CD4-positive, alpha-beta T cell treated with Interleukin-17A for 1 hour (primary cell): ENCODE data around the gene DDA1.

Experiments
- DNase-seq: peaks from one replicate; pipeline ENCODE4 v3.0.0-alpha.2; 2020

Gene DDA1

GRCh38 chr19:17330262-17331044, 21.1 kb downstream of the DDA1 start:
- DNase-seq = no peak

DNA sequence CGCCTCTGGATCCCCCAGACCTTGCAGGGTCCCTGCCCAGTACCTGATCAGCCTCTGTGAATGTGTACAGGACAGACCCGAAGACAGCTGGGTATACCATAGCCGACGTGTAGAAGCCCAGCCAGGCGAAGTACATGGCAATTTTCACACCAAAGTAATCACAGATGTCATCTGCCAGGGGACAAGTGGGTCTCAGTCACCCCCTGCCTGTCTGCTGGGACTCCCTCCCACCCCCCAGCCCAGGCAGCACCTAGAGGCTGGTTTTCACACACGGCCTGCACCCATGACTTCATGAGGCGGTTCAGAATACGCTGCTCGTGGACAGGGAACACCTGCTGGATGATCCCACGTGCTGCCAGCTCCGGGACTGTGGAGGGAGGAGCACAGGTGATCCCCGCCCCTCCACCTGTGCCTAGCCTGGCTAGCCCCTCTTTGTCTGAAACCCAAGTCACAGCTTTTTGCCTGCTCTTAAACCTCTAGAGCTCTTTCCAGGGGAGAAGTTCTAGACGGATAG, 21.7 kb downstream of the DDA1 start:
- no peak for DNase-seq

DNA sequence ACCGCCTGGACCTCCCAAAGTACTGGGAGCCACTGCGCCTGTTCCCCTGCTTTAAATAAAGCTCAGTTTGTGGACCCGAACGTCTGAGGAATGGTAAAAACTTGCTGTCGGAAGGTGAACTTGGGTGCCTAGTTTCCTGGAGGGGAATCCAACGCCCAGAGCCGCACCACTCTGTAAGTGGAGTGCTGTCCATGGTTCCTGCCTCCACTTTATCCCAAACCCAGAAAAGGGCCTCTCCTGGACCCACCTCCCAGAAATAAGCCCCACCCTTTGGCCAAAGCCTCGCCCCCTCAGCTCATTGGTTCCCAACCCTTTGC, 23.0 kb downstream of the DDA1 start:
- no peak for DNase-seq

DNA sequence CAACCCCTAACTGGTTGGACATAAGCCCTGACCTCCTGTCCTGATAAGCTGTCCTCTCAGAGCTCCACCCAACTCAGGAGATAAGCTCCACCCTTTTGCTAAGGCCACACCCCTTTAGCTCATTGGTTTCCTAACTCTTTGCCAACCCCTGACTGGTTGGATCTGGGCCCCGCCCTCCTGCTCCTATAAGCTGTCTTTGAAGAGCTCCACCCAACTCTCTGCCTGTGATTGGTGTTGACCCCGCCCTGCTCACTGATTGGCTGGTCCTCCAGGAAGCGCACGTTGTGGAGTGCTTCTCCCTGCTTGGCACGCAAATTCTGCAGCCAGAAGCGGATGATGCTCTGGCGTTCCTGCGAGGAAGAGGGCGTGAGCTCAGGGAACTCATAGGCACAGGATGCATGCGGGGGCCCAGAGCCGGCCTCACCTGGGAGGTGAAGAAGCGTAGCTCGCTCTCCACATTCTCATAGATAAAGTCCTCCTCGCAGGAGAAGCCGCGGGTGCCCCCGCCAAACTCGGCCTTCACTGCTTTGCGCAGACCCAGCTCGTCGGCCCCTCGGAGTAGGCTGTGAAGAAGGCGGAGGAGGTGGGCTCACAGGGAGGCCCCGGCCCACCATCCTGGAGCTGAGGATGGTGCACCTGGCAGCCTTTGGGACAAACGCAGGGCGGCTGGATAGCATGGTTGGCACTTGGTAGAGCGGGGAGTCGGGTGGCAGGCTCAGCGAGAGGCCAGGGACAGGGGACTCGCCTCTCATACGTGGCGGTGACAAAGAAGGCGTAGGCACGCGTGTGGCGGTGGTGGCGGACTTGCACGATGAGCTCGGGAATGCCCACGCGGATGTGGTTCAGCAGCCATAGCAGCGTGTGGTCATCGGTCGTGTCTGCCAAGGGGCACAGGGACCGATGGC, 23.6 kb downstream of the DDA1 start:
- DNase-seq = peak; percentile 55

GRCh38 chr19:17333611-17334413, 24.4 kb downstream of the DDA1 start:
- DNase-seq = peak; percentile 77

DNA sequence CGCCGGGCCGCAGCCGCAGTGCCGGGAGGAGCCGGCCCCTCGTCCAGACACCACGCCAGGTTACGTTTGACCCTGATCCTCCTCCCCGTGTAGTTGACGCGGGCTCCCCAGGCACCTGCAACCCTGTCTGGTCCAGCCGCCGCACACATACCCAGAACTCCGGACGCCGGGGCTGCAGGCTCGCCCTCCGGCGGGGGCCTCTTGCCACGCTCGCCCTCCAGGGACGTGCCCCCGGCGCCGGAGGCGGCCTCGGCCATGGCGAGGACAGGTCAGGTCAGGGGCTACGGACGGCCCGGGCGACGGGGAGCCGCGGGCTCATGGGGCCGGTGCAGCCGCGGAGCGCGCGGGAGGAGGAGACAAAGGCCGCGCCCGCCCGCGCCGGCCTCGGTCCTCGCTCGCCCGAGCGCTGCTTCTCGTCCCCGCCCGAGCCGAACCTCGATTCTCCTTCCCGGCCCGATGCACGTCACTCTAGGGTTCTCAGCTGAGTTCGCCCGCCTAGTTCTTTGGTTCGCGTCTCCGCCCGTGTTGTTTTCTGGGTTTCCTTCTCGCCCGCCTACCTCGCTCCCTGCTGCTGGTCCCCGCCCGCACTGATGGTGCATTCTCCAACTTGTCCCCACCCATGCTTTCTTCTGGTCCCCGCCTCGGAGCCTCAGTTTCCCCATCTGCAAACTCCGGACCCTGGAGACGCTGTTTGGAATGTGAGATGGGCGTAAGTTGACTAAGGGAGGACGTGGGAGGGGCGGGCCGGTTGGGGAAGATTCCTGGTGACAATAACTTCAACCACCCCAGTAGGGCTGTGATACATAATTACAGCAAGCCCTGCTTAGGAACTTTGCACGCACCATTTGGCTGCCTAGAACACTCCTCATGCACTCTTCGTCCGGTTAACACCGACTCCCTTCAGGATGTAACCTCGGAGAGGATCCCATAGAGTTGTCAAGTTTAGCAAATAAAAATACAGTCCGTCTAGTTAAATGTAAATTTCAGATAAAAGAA, 25.3 kb downstream of the DDA1 start, which contains the start of gene ANO8:
ANO8 (minus strand) TSS at position 442 of the 996 bp plus-strand sequence; CDS start at position 257, 185 bp downstream.
- peak; percentile 99 for DNase-seq

- DNase-seq = no peak
Observed at GRCh38 chr19:17335575-17335974, 26.2 kb downstream of the DDA1 start.

DNA sequence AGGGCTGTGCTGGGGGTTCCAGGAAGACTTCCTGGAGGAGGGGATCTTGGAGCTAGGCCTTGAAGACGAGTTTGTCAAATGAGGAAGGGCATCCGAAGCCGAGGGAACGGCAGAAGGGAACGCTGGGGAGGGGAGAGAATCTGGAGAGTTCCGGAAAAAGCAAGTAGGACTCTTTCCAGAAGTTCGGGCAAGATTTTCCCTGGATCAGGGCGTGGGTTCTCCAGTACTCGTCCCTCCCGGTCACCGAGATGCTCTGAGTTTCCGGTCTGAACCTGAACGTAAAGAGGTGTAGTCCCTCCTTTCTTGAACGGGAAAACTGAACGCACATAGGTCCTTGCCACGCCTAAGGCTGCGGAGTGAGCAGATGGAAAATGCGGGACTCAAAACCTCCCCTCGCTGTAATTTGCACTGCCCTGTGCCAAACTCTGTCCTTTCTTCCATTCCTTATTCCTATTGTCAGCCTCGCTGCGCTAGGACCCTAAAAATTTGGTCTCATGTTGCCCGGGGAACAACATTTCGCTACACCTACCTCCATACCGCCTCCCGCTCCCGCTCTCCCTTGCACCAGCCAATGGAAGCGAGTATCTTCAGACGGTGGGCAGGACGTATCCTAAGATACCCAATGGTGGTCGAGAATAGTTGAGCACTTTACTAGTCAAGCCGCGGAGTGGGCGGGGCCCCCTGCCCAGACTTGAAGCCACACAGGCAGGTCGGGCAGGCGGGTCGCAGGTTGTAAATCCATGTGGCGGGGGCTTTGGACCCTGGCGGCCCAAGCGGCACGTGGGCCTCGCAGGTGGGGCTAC, 27.7 kb downstream of the DDA1 start, which contains the start of gene GTPBP3:
GTPBP3 (plus strand) TSS at position 682 of the 803 bp plus-strand sequence; CDS start at position 741, 59 bp downstream.
- peak; percentile 98 for DNase-seq

DNA sequence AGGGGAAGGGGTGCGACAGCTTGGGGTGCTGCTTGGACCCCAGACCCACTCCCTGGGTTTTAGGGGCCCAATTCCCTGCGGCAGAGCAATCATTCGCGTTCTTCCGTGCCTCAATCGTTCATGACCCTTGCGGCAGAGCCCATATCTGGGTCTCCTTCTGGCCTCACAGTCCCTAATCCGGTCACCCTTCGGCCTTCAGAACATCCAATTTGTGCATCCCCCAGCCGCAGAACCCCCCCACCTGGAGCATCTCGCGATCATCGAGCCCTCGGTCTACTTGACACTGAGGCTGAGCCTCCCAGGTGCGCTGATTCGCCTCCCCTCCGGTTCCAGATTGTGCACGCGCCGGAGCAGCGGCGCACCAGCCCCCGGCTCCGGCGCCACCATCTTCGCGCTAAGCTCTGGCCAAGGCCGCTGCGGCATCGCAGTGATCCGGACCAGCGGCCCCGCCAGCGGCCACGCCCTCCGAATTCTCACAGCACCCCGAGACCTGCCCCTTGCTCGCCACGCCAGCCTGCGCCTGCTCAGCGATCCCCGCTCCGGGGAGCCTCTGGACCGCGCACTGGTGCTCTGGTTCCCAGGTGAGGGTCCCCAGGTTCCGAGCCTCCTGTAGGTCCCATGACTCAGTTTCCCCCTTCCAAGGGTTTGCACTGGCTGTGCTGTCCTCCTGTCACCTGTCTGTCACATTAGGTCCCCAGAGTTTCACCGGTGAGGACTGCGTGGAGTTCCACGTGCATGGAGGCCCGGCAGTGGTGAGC, 28.5 kb downstream of the DDA1 start:
- peak; percentile 15 for DNase-seq

DNA sequence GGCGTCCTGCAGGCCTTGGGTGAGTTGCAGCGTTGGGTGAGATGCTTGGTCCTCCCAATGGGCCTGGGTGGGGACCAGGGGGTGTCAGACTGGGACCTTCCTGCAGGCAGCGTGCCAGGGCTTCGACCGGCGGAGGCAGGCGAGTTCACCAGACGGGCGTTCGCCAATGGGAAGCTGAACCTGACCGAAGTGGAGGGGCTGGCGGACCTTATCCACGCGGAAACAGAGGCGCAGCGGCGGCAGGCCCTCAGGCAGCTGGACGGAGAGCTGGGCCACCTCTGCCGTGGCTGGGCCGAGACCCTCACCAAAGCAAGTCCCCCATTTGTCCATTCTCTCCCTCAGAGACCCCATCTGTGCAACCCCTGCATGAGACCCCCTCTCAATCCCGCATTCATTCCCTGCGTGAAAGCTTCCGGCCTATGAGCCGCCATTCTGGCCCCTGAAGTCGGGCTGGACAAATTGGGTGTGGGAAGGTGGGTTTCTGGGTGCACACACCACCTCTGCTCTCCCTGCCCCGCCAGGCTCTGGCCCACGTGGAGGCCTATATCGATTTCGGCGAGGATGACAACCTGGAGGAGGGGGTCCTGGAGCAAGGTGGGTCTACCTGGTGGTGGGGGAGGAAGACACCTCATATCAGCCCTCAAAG, 29.2 kb downstream of the DDA1 start:
- DNase-seq = no peak

DNA sequence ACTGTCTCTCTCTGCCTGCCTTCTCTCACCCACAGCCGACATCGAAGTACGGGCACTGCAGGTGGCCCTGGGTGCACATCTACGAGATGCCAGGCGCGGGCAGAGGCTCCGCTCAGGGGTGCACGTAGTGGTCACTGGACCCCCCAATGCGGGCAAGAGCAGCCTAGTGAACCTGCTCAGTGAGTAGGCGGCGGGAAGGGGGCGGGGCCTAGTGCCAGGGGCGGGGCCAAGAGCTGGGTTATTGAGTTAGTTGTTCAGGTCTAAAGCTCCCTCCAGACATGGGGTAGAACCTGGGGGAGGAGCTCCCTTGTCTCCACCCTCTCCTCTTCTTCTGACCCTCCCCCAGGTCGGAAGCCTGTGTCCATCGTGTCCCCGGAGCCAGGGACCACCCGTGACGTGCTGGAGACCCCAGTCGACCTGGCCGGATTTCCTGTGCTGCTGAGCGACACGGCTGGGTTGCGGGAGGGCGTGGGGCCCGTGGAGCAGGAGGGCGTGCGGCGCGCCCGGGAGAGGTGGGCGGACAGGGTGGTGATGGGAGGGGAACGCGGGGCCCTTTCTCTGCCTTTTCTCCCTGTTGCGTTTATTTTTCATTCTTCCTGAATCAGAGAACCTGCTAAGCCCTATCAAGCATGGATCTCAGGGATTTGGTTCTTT, 29.9 kb downstream of the DDA1 start:
- peak; percentile 42 for DNase-seq

- DNase-seq = no peak
Observed at GRCh38 chr19:17340302-17340870, 31.0 kb downstream of the DDA1 start.

- DNase-seq = no peak
Observed at GRCh38 chr19:17340871-17341357, 31.6 kb downstream of the DDA1 start.

DNA sequence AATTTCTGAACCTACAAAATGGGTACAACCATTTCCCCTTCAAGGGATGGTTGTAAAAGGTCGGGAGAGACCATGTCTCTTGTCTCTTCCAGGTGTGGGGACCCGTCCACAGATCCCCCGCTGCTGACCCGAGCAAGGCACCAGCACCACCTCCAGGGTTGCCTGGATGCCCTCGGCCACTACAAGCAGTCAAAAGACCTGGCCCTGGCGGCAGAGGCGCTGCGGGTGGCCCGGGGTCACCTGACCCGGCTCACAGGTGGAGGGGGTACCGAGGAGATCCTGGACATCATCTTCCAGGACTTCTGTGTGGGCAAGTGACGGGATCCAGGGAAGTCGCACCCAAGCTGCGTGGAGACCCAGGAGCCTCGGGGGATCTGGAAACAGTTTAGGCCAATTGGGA, 32.0 kb downstream of the DDA1 start:
- DNase-seq = no peak

DNA sequence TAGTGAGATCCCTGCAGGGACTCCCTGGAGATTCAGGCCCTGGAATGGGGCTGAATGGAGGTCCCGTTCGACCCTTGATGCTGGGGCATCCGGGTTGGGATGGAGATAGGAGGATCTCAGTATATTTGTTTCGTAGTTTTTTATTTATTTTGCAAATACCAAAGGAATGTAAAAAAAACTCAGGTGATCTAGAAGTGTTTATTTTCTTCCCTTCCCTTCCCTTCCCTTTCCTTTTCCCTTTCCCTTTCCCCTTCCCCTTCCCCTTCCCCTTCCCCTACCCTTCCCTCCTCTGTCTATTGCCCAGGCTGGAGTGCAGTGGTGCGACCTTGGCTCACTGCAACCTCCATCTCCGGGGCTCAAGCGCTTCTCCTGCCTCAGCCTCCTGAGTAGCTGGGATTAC, 32.5 kb downstream of the DDA1 start:
- no peak for DNase-seq

GRCh38 chr19:17346109-17346671, 36.8 kb downstream of the DDA1 start:
- DNase-seq = peak; percentile 77

- DNase-seq = no peak
Observed at GRCh38 chr19:17347361-17347760, 38.0 kb downstream of the DDA1 start.

GRCh38 chr19:17347877-17348276, 38.5 kb downstream of the DDA1 start:
- no peak for DNase-seq
